H1 (cell line): ENCODE results near the gene OTP. TPM values are rescaled to one million over a fixed set of nuclear protein-coding genes. Genes with fewer than 3 reads are reported as not detected.

ENCODE experiments used
- ATF2 ChIP-seq: IDR thresholded peaks from 2 replicates; pipeline ENCODE4 v1.6.1; 2012; ENCODE audit warnings: low read length, inconsistent platforms
- CREB1 ChIP-seq: IDR thresholded peaks from 2 replicates; pipeline ENCODE4 v1.6.1; 2012; ENCODE audit warnings: inconsistent platforms
- E2F6 ChIP-seq: IDR thresholded peaks from 2 replicates; pipeline ENCODE4 v1.6.1; 2012; ENCODE audit warnings: inconsistent platforms
- GTF2F1 ChIP-seq: IDR thresholded peaks from 2 replicates; pipeline ENCODE4 v1.6.1; 2012; ENCODE audit warnings: low read depth, low read length, improper control_type of control experiment, borderline replicate concordance
- NANOG ChIP-seq: IDR thresholded peaks from 2 replicates; pipeline ENCODE4 v1.6.1; 2011; ENCODE audit warnings: low read length, low read depth, mild to moderate bottlenecking, inconsistent platforms; ENCODE audit not compliant: insufficient read depth, poor library complexity, severe bottlenecking
- RAD21 ChIP-seq, 2 experiments: IDR thresholded peaks in 1 of 2; conservative IDR thresholded peaks in 1 of 2; 2 replicates each; pipeline ENCODE4 v1.6.1; 2011; ENCODE audit warnings: low read depth in 2 of 2, low read length in 2 of 2, improper control_type of control experiment in 1 of 2, inconsistent platforms in 1 of 2, mild to moderate bottlenecking in 1 of 2, moderate library complexity in 1 of 2
- RFX5 ChIP-seq: IDR thresholded peaks from 2 replicates; pipeline ENCODE4 v1.6.1; 2011; ENCODE audit warnings: low read depth, low read length, improper control_type of control experiment, borderline replicate concordance
- SIX5 ChIP-seq: IDR thresholded peaks from 2 replicates; pipeline ENCODE4 v1.6.1; 2011; ENCODE audit warnings: mild to moderate bottlenecking, low read depth, low read length
- SP1 ChIP-seq: IDR thresholded peaks from 2 replicates; pipeline ENCODE4 v1.6.1; 2011; ENCODE audit warnings: low read depth, low read length
- SUZ12 ChIP-seq: fragments of 200-600 bp; sonication (generic); IDR thresholded peaks from 2 replicates; pipeline ENCODE4 v1.6.1; 2012; ENCODE audit warnings: mild to moderate bottlenecking, inconsistent platforms, low read length, moderate library complexity, mixed read lengths
- TAF7 ChIP-seq: optimal IDR thresholded peaks from 2 replicates; pipeline ENCODE3; 2011; ENCODE audit warnings: low read depth, mild to moderate bottlenecking, inconsistent platforms, low read length, moderate library complexity, borderline replicate concordance
- USF2 ChIP-seq: IDR thresholded peaks from 2 replicates; pipeline ENCODE4 v1.6.1; 2011; ENCODE audit warnings: low read length, improper control_type of control experiment
- polyA plus RNA-seq, 7 experiments: library from polyadenylated mRNA; depleted of rRNA in 3 of 7; stranded (reverse) in 5 of 7; unstranded in 2 of 7; fragments of >200 nt in 5 of 7; fragments of 200-250 nt in 2 of 7; gene quantifications; 1 replicate in 5 of 7; 2 replicates in 1 of 7; 4 replicates in 1 of 7; pipeline versions ENCODE4 v1.2.1 to v1.2.3, GENCODE V29; 2011 to 2013; ENCODE audit warnings: missing spikeins in 2 of 7, mixed read lengths in 2 of 7
- total RNA-seq: library from RNA; stranded (reverse); fragmentation: NEBNext Ultra II Directional; extraction: Animal tissue kit (Norgen Biotek cat#: 25700); gene quantifications from 2 replicates; pipeline ENCODE4 v1.2.1, GENCODE V29; 2021

Gene OTP
- total and polyA plus RNA-seq, 2 of the 8 experiments (the other 6 are each of a cell fraction or from before 2014, with no cell fraction given), result not detected

- TF ChIP-seq RAD21 (IDR thresholded peaks at IDR 0.05 in 1 of 2, conservative IDR thresholded peaks at IDR 0.05 in 1 of 2; ENCODE audit: low read depth in 2 of 2, low read length in 2 of 2) (peak; percentile 28 to 38; a peak in 2 of 4 replicates), NANOG (no peak), SIX5 (no peak), SP1 (peak; percentile 73), GTF2F1 (no peak), USF2 (no peak), E2F6 (no peak), RFX5 (no peak), SUZ12 (no peak), ATF2 (no peak), TAF7 (no peak), CREB1 (no peak)
Observed at GRCh38 chr5:77620405-77620804, 18.1 kb downstream of the OTP start (continued).
